Stimulated activated memory B cell treated with anti-CD40 and anti-IgM and Interleukin-4, amounts not matched to agents 10 μg/mL and 1 μg/mL and 100 μg/mL, for 72 hours (primary cell): ENCODE data around the gene GGT6.

Experiments
- ATAC-seq: fragments of 150-1000 bp; cut with Tn5 transposase; 2 replicates; pipeline ENCODE4 v1.10.0; 2021
- H3K27ac Mint-ChIP-seq: one replicate; pipeline ENCODE4 v1.8.0; 2022; ENCODE audit warnings: mild to moderate bottlenecking, mixed read lengths
- H3K27me3 Mint-ChIP-seq: one replicate; pipeline ENCODE4 v1.8.0; 2022; ENCODE audit warnings: mixed read lengths
- H3K36me3 Mint-ChIP-seq: one replicate; pipeline ENCODE4 v1.8.0; 2022; ENCODE audit warnings: mixed read lengths
- H3K4me1 Mint-ChIP-seq: one replicate; pipeline ENCODE4 v1.8.0; 2022; ENCODE audit warnings: mixed read lengths
- H3K4me3 Mint-ChIP-seq: one replicate; pipeline ENCODE4 v1.8.0; 2022; ENCODE audit warnings: mild to moderate bottlenecking, moderate library complexity, mixed read lengths
- H3K9me3 Mint-ChIP-seq: one replicate; pipeline ENCODE4 v1.8.0; 2022; ENCODE audit warnings: mixed read lengths

GGT6 gene

DNA sequence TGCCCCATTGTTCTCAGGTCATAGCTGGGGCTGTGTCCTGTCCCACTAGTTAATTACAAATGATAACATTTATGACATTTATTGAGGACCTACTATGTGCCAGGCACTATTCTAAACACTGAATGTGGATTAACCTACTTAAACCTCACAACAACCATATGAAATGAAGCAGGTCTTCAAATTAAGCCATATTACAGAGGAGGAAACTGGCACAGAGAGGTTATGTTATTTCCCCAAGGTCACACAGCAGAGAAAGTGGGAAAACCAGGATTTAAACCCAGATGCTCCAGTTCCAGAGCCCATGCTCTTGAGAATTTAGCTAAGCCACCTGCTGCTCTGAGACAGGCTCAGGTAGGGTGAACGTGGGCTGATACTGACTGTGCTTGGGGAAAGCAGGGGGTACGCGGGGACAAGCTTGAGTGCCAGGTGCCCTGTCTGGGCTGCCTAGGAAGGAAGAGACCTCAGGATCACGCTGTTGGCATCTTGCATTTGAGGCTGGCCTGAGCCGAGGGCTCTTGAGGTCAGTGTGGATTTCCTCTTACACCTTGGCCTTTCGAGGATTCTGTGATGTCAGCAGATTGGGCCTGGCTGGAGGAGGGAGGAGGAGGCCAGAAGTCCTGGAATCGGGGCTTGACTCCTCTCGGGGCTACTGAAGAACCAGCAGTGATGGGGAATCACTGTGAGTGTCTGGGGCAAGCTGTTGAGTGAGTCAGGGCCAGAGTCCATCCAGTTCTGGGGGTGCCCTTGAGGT is 52.8 kb downstream of the GGT6 start:
- no peak overlapping the region for H3K27ac Mint-ChIP-seq
- peaks cover 85% of the 10 kb centered on the region for H3K27me3 Mint-ChIP-seq
- no peaks in the 10 kb centered on the region for H3K9me3 Mint-ChIP-seq
- no peaks in the 10 kb centered on the region for H3K36me3 Mint-ChIP-seq
- ATAC-seq, result no peak
- no peak overlapping the region for H3K4me3 Mint-ChIP-seq
- H3K4me1 Mint-ChIP-seq, result peaks cover 27% of the 10 kb centered on the region
